ENCODE data around the gene DENR.
A peak's percentile ranks its signal among the peaks of the same experiment; 100 is the strongest.
"Not testable (repeated sequence)": the region's sequence is repeated elsewhere in the genome, so short reads cannot be mapped to it uniquely, and the experiment has no call there.

Gene DENR

DNA sequence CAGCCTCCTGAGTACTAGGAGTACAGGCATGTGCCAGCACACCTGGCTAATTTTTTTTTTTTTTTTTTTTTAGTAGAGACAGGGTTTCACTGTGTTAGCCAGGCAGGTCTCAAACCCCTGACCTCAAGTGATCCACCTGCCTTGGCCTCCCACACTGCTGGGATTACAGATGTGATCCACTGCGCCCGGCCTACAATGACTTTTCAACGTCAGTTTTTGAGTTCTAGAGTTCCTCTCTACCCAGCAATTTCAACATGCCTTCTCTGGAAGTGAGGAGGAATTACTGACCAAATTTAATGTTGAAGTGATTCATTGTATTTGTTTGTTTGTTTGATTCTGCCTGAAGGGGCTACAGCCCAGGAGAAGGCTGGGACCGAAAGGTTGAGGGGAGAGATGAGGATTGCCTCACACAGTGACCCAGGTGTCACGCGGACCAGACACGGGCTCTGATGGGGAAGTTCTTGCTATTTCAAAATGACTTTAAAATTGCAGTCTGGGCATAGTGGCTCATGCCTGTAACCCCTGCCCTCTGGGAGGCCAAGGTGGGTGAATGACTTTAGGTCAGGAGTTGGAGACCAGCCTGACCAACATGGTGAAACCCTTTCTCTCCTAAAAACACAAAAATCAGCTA lies 8.6 kb upstream of the DENR start:
- DNase-seq = no peak

DNA sequence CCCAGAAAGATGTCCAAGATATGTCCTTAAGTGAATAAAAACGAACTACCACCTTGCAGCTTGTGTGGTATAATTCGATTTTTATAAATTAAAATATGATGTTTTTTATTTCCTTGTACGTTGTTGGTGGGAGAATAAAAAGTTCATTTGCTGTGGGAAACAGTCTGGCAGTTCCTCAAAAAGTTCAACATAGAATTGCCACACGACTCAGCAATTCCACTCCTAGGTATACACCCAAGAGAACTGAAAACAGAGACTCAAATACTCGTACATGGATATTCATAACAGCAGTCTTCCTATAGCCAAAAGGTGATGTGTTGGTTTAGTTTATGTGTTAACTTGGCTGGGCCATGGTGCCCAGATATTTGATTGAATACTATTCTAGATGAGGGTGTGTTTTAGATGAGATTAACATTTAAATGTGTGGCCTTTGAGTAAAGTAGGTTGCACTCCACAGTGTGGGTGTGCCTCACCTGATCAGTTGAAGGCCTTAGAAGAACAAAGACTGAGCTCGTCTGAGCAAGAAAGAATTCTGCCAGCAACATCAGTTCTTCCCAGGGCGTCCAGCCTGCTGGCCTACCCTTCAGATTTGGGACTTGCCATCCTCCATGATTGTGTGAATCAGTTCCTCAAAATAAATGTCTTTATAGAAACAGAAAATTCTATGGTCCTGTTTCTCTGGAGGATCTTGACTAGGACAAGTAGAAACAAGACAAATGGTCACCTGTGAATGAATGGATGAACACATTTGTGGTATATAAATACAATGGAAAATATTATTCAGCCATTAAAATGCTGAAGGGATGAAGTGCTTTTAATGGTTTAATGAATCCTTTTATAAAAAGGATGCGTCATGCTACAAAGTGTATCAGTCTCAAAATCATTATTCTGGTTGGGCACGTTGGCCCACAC lies 5.1 kb upstream of the DENR start:
- no peak for DNase-seq

- DNase-seq = no peak
These were observed 2.9 kb upstream of the DENR start for GRCh38 chr12:122749569-122750332.

GRCh38 chr12:122750781-122751515 lies 1.7 kb upstream of the DENR start:
- DNase-seq = not testable (repeated sequence)

DNA sequence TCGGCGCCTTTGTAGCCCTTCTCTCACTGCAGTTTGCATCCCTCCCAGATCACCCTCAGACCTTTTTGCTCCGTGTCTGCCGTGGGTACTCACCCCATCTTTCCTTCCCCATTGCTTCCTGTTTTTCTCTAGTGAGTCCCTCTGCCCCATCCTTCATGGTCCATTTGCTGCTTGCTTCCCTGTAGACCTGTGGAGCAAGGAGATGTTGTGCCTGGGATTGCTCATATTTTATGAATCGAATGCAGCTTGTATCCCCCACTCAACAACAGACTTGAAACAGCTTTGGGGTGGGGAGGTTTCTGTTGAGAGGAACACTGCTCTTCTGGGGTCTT lies 661 bp downstream of the DENR start:
- no peak for DNase-seq

GRCh38 chr12:122754790-122755189 lies 2.2 kb downstream of the DENR start:
- no peak for DNase-seq

GRCh38 chr12:122757568-122757967 lies 4.9 kb downstream of the DENR start:
- DNase-seq = no peak

- no peak for DNase-seq
These were observed 32.9 kb downstream of the DENR start for GRCh38 chr12:122785503-122785902.

GRCh38 chr12:122788387-122788786 lies 35.8 kb downstream of the DENR start:
- no peak for DNase-seq

- no peak for DNase-seq
These were observed 37.0 kb downstream of the DENR start for GRCh38 chr12:122789637-122790036.

GRCh38 chr12:122790393-122791075 lies 37.9 kb downstream of the DENR start:
- DNase-seq = no peak

- DNase-seq = peak; percentile 64
These were observed 41.1 kb downstream of the DENR start for GRCh38 chr12:122793685-122794106.

GRCh38 chr12:122795807-122796206 lies 43.2 kb downstream of the DENR start:
- DNase-seq = no peak

- DNase-seq = peak; percentile 29
These were observed 47.1 kb downstream of the DENR start for GRCh38 chr12:122799641-122800243.

DNA sequence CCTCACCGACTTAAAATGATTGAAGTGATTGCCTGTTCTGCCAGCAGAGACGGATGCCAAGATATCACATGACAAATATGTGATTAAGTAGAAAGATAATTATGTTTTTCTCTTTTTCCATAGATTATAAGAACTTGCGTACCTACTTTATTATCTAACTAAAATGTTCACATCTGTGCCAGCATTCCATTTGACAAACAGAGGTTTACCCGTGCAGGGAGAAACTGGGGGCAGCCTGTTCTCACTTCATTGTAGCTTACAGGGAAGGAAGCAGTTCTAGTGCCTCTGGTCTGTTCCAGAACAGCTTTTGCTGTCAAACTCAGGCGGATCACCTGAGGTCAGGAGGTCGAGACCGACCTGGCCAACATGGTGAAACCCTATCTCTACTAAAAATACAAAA lies 51.3 kb downstream of the DENR start:
- DNase-seq = no peak

GRCh38 chr12:122804957-122805356 lies 52.3 kb downstream of the DENR start:
- DNase-seq = not testable (repeated sequence)

GRCh38 chr12:122807651-122808050 lies 55.0 kb downstream of the DENR start:
- DNase-seq = no peak

DNA sequence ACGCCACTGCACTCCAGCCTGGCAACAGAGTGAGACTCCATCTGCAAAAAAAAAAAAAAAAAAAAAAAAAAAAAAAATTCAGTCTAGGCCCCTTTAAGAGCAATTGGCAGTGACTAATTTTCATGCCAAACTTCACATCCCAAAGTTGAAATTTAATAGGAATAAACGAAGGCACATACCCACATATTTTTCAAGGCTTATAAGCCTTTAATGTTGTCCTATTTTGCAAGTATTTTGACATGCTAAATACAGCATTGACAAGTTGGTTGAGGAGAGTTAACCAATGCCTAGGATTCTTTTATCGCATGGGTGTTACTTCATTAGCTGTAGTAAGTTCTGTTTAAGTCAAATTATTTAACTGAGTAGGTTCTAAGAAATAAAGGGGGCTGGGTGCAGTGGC lies 59.2 kb downstream of the DENR start:
- no peak for DNase-seq

GRCh38 chr12:122813310-122813713 lies 60.7 kb downstream of the DENR start:
- DNase-seq = no peak

DNA sequence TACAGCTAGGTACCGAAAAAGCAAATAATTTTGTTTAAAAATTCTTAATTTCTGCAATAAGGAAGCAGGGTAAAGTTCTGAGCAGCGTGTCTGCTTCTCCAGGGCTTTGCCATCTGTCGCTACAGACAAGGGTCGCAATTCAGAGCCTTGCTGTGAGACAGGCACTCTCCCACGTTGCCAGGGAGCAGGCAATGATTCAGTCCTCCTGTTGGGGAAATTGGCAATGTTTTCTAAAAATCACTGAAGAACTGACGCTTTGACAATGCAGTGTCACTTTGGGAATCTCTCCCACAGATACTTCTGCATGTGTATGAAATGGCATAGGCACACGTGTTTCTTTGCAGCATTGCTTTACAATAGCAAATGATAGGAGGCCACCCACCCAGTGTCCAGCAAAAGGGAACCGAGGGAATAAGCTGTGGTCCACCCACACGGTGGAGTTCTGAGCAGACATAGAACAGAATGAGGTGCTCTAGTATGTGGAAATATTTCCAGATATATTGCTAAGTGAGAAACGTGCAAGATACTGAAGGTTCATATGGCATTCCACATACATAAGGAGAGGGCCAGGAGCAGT lies 66.7 kb downstream of the DENR start:
- DNase-seq = no peak

- DNase-seq = no peak
These were observed 67.5 kb downstream of the DENR start for GRCh38 chr12:122820138-122820537.

Data from retina (tissue), 1 donor.